ENCODE data around the gene MSI2. TPM values are rescaled to one million over a fixed set of nuclear protein-coding genes. Genes with fewer than 3 reads are reported as not detected.
"Not testable (repeated sequence)": the region's sequence is repeated elsewhere in the genome, so short reads cannot be mapped to it uniquely, and the experiment has no call there.

Gene MSI2
- total and polyA plus RNA-seq, 2 experiments from 2014 or later, result 4.3 to 17.9 TPM

- H3K4me2 ChIP-seq (ENCODE audit: unreplicated experiment), result no peak overlapping the region
- H3K27me3 ChIP-seq (replicated peaks; ENCODE audit: insufficient read depth), result 0 out of 2 replicates have a peak, but pooled peaks cover 5% of the 10 kb centered on the region
- no peak for DNase-seq
- no peaks in the 10 kb centered on the region for H3F3A ChIP-seq (ENCODE audit: insufficient read depth)
- no peaks in the 10 kb centered on the region for H3K9me2 ChIP-seq (ENCODE audit: insufficient read depth)
- H3K27ac ChIP-seq, result no peak overlapping the region
- no peak overlapping the region for H2AFZ ChIP-seq
- in situ Hi-C loops (cut with MboI), result no loop called here
- no peaks in the 10 kb centered on the region for H4K20me1 ChIP-seq (ENCODE audit: insufficient read depth)
- WGBS, 2 experiments (ENCODE audit: low coverage in 1 of 2, low lambda C conversion rate in 2 of 2, missing lambda C conversion rate in 2 of 2), result 23 to 24% methylated on average over 3 of the region's 3 CpGs
- H3K9ac ChIP-seq, result no peak overlapping the region
- no peaks in the 10 kb centered on the region for H3K36me3 ChIP-seq (ENCODE audit: low read depth)
- H3K79me2 ChIP-seq (ENCODE audit: insufficient read depth), result no peaks in the 10 kb centered on the region
- no peak for TF ChIP-seq EZH2phosphoT487 (IDR thresholded peaks at IDR 0.05; ENCODE audit: insufficient read depth, low read depth)
- no peak for TF ChIP-seq EZH2 (IDR thresholded peaks at IDR 0.05; ENCODE audit: insufficient read depth, poor library complexity, severe bottlenecking)
- no peaks in the 10 kb centered on the region for H3K9me3 ChIP-seq (ENCODE audit: low read depth)
- no peaks in the 10 kb centered on the region for H3K4me1 ChIP-seq (ENCODE audit: insufficient read depth)
- H3K4me3 ChIP-seq, result no peak overlapping the region
Measured at GRCh38 chr17:57221366-57222350, 34.7 kb upstream of the MSI2 start.

- in situ Hi-C loops (cut with MboI); H3K27me3 ChIP-seq (replicated peaks; ENCODE audit: insufficient read depth); H3K27ac ChIP-seq; H3K4me1 ChIP-seq (ENCODE audit: insufficient read depth); H3K36me3 ChIP-seq (ENCODE audit: low read depth); H3K9me3 ChIP-seq (ENCODE audit: low read depth); H3K4me2 ChIP-seq (ENCODE audit: unreplicated experiment); H3K4me3 ChIP-seq; H3K9me2 ChIP-seq (ENCODE audit: insufficient read depth); H3K79me2 ChIP-seq (ENCODE audit: insufficient read depth); H3F3A ChIP-seq (ENCODE audit: insufficient read depth); H4K20me1 ChIP-seq (ENCODE audit: insufficient read depth); DNase-seq; H3K9ac ChIP-seq; H2AFZ ChIP-seq: not testable (repeated sequence)
- 44 to 59% methylated on average over 1 of the region's 1 CpG for WGBS, 2 experiments (ENCODE audit: low coverage in 1 of 2, low lambda C conversion rate in 2 of 2, missing lambda C conversion rate in 2 of 2)
Measured at GRCh38 chr17:57222422-57222821, 33.9 kb upstream of the MSI2 start.

- Histone ChIP-seq H3F3A (ENCODE audit: insufficient read depth) (no peaks in the 10 kb centered on the region), H3K79me2 (ENCODE audit: insufficient read depth) (no peaks in the 10 kb centered on the region)
Measured at GRCh38 chr17:57225127-57225526, 31.2 kb upstream of the MSI2 start.

GRCh38 chr17:57226793-57227192 lies 29.5 kb upstream of the MSI2 start:
- Histone ChIP-seq H3F3A (ENCODE audit: insufficient read depth) (no peaks in the 10 kb centered on the region), H3K4me3 (no peak overlapping the region), H3K36me3 (ENCODE audit: low read depth) (no peaks in the 10 kb centered on the region), H3K4me1 (ENCODE audit: insufficient read depth) (no peaks in the 10 kb centered on the region), H2AFZ (no peak overlapping the region), H3K9me2 (ENCODE audit: insufficient read depth) (no peaks in the 10 kb centered on the region), H3K79me2 (ENCODE audit: insufficient read depth) (no peaks in the 10 kb centered on the region), H3K4me2 (ENCODE audit: unreplicated experiment) (no peak overlapping the region), H3K27ac (no peak overlapping the region), H4K20me1 (ENCODE audit: insufficient read depth) (no peaks in the 10 kb centered on the region), H3K9ac (no peak overlapping the region), H3K27me3 (replicated peaks; ENCODE audit: insufficient read depth) (peaks cover 20% of the 10 kb centered on the region), H3K9me3 (ENCODE audit: low read depth) (no peaks in the 10 kb centered on the region)
- DNase-seq, result no peak
- no peak for TF ChIP-seq EZH2phosphoT487 (IDR thresholded peaks at IDR 0.05; ENCODE audit: insufficient read depth, low read depth)
- TF ChIP-seq EZH2 (IDR thresholded peaks at IDR 0.05; ENCODE audit: insufficient read depth, poor library complexity, severe bottlenecking), result no peak
- in situ Hi-C loops (cut with MboI), result no loop called here
- 0 to 28% methylated on average over 1 of the region's 1 CpG for WGBS, 2 experiments (ENCODE audit: low coverage in 1 of 2, low lambda C conversion rate in 2 of 2, missing lambda C conversion rate in 2 of 2)

More at GRCh38 chr17:57225127-57225526, 31.2 kb upstream of the MSI2 start:
- no peak overlapping the region for H2AFZ ChIP-seq
- H3K36me3 ChIP-seq (ENCODE audit: low read depth), result no peaks in the 10 kb centered on the region
- no peak for DNase-seq
- no peak overlapping the region for H3K9ac ChIP-seq
- in situ Hi-C loops (cut with MboI), result no loop called here
- no peak overlapping the region for H3K4me2 ChIP-seq (ENCODE audit: unreplicated experiment)
- 0 to 4% methylated on average over 2 of the region's 2 CpGs for WGBS, 2 experiments (ENCODE audit: low coverage in 1 of 2, low lambda C conversion rate in 2 of 2, missing lambda C conversion rate in 2 of 2)
- H3K9me2 ChIP-seq (ENCODE audit: insufficient read depth), result no peaks in the 10 kb centered on the region
- H3K27me3 ChIP-seq (replicated peaks; ENCODE audit: insufficient read depth), result peaks cover 20% of the 10 kb centered on the region
- H3K27ac ChIP-seq, result no peak overlapping the region
- no peaks in the 10 kb centered on the region for H3K9me3 ChIP-seq (ENCODE audit: low read depth)
- H4K20me1 ChIP-seq (ENCODE audit: insufficient read depth), result no peaks in the 10 kb centered on the region
- TF ChIP-seq EZH2phosphoT487 (IDR thresholded peaks at IDR 0.05; ENCODE audit: insufficient read depth, low read depth) (no peak), EZH2 (IDR thresholded peaks at IDR 0.05; ENCODE audit: insufficient read depth, poor library complexity, severe bottlenecking) (no peak)
- no peak overlapping the region for H3K4me3 ChIP-seq
- H3K4me1 ChIP-seq (ENCODE audit: insufficient read depth), result no peaks in the 10 kb centered on the region

Data from GM23248 (cell line).